Pancreas (tissue), 10 donors: ENCODE data around the gene ZEB2. TPM values are rescaled to one million over a fixed set of nuclear protein-coding genes. Genes with fewer than 3 reads are reported as not detected.

Experiments used
- ATAC-seq, 4 donors: fragments of 200-7000 bp; cut with Tn5 transposase; one replicate each; pipeline versions ENCODE4 v1.8.0 to v1.9.1; 2020; ENCODE audit warnings: mild to moderate bottlenecking in 4 of 4, moderate library complexity in 4 of 4
- DNase-seq, 6 donors: peaks; one replicate each; pipeline ENCODE4 v3.0.0-alpha.2; 2020
- FAIRE-seq: peaks from 2 replicates; lab custom pipeline; 2012; peaks lifted over from hg19 to GRCh38; lab: Jason Lieb, UNC
- H3K27ac ChIP-seq, 4 donors: fragments of 200-600 bp; sonication (generic); 1 replicate in 3 of 4; 2 replicates in 1 of 4; pipeline versions ENCODE4 v1.5.0 to v1.8.0; 2020
- H3K27me3 ChIP-seq, 4 donors: fragments of 200-600 bp; one replicate each; pipeline ENCODE4 v1.8.0; 2021
- H3K36me3 ChIP-seq, 3 donors: fragments of 200-600 bp; sonication (generic) in 1 of 3; one replicate each; pipeline versions ENCODE4 v1.5.0 to v1.8.0; 2020 to 2021
- H3K4me1 ChIP-seq, 3 donors: fragments of 200-600 bp; one replicate each; pipeline ENCODE4 v1.8.0; 2021
- H3K4me3 ChIP-seq, 4 donors: fragments of 200-600 bp; sonication (generic) in 2 of 4; one replicate each; pipeline versions ENCODE4 v1.5.0 to v1.8.0; 2020 to 2021
- H3K9me3 ChIP-seq, 4 donors: fragments of 200-600 bp; one replicate each; pipeline ENCODE4 v1.8.0; 2021
- CTCF ChIP-seq, 4 donors: fragments of 200-600 bp; sonication (generic) in 3 of 4; IDR thresholded peaks; one replicate each; pipeline versions ENCODE4 v1.5.0 to v1.8.0; 2021; ENCODE audit warnings: antibody characterized with exemption in 4 of 4
- WGBS, 2 donors: extraction: QIAGEN DNeasy Blood & Tissue Kit; methylation state at CpG; one replicate each; pipeline ENCODE4 v1.1.7; 2013; 5-methylcytosine and 5-hydroxymethylcytosine counted together
- intact Hi-C, 3 donors: fragments of 100-400 bp; cut with DNase I; formaldehyde crosslinking; loops; one replicate each; pipeline versions ENCODE4 v1.11.1 to v1.14.2; 2022
- polyA plus RNA-seq, 2 donors: library from polyadenylated mRNA; stranded (reverse); fragments of 200-250 nt; gene quantifications; one replicate each; pipeline ENCODE4 v1.2.3, GENCODE V29; 2013
- total RNA-seq, 6 donors: library from RNA; stranded (reverse); fragmentation: NEBNext Ultra II Directional in 4 of 6; extraction: Animal tissue kit (Norgen Biotek cat#: 25700) in 4 of 6; gene quantifications; one replicate each; pipeline versions ENCODE4 v1.2.1 to v1.2.4, GENCODE V29; 2021 to 2023
- donor health status: healthy with polysubstance abuse.
- donor health status: DM: no; HTN: no; CAD: no; lungs with moderate emphysema.
- donor health status: DM: no; HTN: no; CAD: no.
- donor health status: control.
- donor health status: control.
- donor health status: Bipolar disorder and iron deficiency.
- donor health status: DM: yes; HTN: yes; CAD: no.
- donor health status: DM: no; HTN: no; CAD: no.
- donor health status: DM: no; HTN: no; CAD: no.
- donor health status: DM: yes; HTN: yes; CAD: no.

The ZEB2 gene
- total and polyA plus RNA-seq, 8 donors, result 3.8 to 38.6 (median 5.7) TPM

- FAIRE-seq, result no peak
- no peak for DNase-seq
- H3K9me3 ChIP-seq, result no peaks in the 10 kb centered on the region
- no peaks in the 10 kb centered on the region for H3K36me3 ChIP-seq
- H3K27ac ChIP-seq, result no peak overlapping the region
- no peak overlapping the region for H3K4me3 ChIP-seq
- H3K27me3 ChIP-seq, result no peaks in the 10 kb centered on the region
- no peak for ATAC-seq
- H3K4me1 ChIP-seq, result no peaks in the 10 kb centered on the region
- 39 to 43% methylated on average over 4 of the region's 4 CpGs for WGBS, 2 donors
- intact Hi-C loops, result no loop called here
- TF ChIP-seq CTCF (IDR thresholded peaks at IDR 0.05), result no peak
Observed at GRCh38 chr2:144437636-144438035, 82.3 kb downstream of the ZEB2 start.

- Histone ChIP-seq H3K4me1 (no peaks in the 10 kb centered on the region), H3K4me3 (no peak overlapping the region), H3K27me3 (no peaks in the 10 kb centered on the region), H3K9me3 (no peaks in the 10 kb centered on the region), H3K27ac (no peak overlapping the region), H3K36me3 (no peaks in the 10 kb centered on the region)
- ATAC-seq, result no peak
- 76 to 84% methylated on average over 4 of the region's 4 CpGs for WGBS, 2 donors
- FAIRE-seq, result no peak
- intact Hi-C loops, result no loop called here
- no peak for TF ChIP-seq CTCF (IDR thresholded peaks at IDR 0.05)
- no peak for DNase-seq
Observed at GRCh38 chr2:144434425-144435222, 85.3 kb downstream of the ZEB2 start.

- 70 to 72% methylated on average over 1 of the region's 1 CpG for WGBS, 2 donors
- no peaks in the 10 kb centered on the region for H3K27me3 ChIP-seq
- no peak overlapping the region for H3K27ac ChIP-seq
- intact Hi-C loops, result no loop called here
- DNase-seq, result no peak
- H3K4me3 ChIP-seq, result no peak overlapping the region
- H3K4me1 ChIP-seq, result no peaks in the 10 kb centered on the region
- no peak for TF ChIP-seq CTCF (IDR thresholded peaks at IDR 0.05)
- FAIRE-seq, result no peak
- no peaks in the 10 kb centered on the region for H3K9me3 ChIP-seq
- no peaks in the 10 kb centered on the region for H3K36me3 ChIP-seq
- ATAC-seq, result no peak
Observed at GRCh38 chr2:144432921-144433320, 87.0 kb downstream of the ZEB2 start.

GRCh38 chr2:144431998-144432397, 87.9 kb downstream of the ZEB2 start:
- Histone ChIP-seq H3K4me3 (no peak overlapping the region), H3K4me1 (peaks cover 0 to 4% (median 0%) of the 10 kb centered on the region in 3 donors), H3K27ac (no peak overlapping the region), H3K9me3 (no peaks in the 10 kb centered on the region), H3K27me3 (no peaks in the 10 kb centered on the region), H3K36me3 (no peaks in the 10 kb centered on the region)
- intact Hi-C loops, result no loop called here
- TF ChIP-seq CTCF (IDR thresholded peaks at IDR 0.05), result no peak
- 85 to 88% methylated on average over 3 of the region's 3 CpGs for WGBS, 2 donors
- ATAC-seq, result no peak
- no peak for FAIRE-seq
- DNase-seq, result no peak

- no peak for FAIRE-seq
- 64% methylated on average over 8 of the region's 8 CpGs for WGBS, 2 donors
- Histone ChIP-seq H3K36me3 (no peaks in the 10 kb centered on the region), H3K4me3 (no peak overlapping the region), H3K4me1 (peaks cover 0 to 4% (median 4%) of the 10 kb centered on the region in 3 donors), H3K27ac (no peak overlapping the region), H3K9me3 (no peaks in the 10 kb centered on the region), H3K27me3 (no peaks in the 10 kb centered on the region)
- no peak for DNase-seq
- no peak for TF ChIP-seq CTCF (IDR thresholded peaks at IDR 0.05)
- no peak for ATAC-seq
- intact Hi-C loops, result no loop called here
Observed at GRCh38 chr2:144431392-144431783, 88.5 kb downstream of the ZEB2 start.
